HUDEP-2 (cell line): Measurements from ENCODE around the gene ZNF668.
"Not testable (repeated sequence)": the region's sequence is repeated elsewhere in the genome, so short reads cannot be mapped to it uniquely, and the experiment has no call there.

Experiments used
- DNase-seq, 76 experiments: peaks; one replicate each; lab custom pipeline; 2025; ENCODE audit not compliant: unreplicated experiment in 76 of 76; lab: John Stamatoyannopoulos, UW

The ZNF668 gene

DNA sequence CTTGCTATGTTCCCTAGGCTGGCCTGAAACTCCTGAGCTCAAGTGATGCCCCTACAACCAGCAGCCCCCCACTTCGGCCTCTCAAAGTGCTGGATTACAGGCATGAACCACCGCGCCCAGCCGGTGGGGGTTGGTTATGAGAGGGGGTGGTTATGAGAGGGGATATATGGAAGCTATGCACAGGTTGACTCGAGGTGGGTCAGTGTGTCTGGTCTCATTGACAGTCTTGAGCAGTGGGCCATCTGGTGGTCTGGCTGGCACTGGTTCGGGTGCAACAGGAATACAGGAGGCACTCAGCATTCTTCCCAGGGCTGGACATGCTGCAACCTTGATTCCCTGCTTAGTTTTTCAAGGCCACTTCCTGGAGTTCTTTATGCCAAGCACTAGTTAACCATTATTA is 58.0 kb downstream of the ZNF668 start:
- DNase-seq = no peak

- DNase-seq = not testable (repeated sequence)
Observed at GRCh38 chr16:31013292-31013691, 60.7 kb downstream of the ZNF668 start.

DNA sequence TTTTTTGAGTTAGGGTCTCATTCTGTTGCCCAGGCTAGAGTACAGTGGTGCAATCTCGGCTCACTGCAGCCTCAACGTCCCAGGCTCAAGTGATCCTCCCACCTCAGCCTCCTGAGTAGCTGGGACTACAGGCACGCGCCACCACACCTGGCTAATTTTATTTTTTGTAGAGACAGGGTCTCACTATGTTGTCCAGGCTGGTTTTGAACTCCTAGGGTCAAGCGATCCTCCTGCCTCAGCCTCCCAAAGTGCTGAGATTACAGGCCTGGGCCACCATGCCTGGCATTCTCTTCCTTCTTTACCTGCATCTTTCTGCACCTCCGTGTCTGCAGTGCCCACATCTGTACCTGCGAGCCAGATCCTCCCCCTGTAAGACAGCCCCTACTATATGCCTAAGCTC is 62.2 kb downstream of the ZNF668 start:
- not testable (repeated sequence) for DNase-seq
